ENCODE data around the gene RNF123.
A peak's percentile ranks its signal among the peaks of the same experiment; 100 is the strongest.
"Not testable (repeated sequence)": the region's sequence is repeated elsewhere in the genome, so short reads cannot be mapped to it uniquely, and the experiment has no call there.

Gene RNF123

GRCh38 chr3:49720855-49721595 lies 31.7 kb downstream of the RNF123 start:
- no peak for DNase-seq (ENCODE audit: low spot score)

- no peak for DNase-seq (ENCODE audit: low spot score)
These were observed 32.2 kb downstream of the RNF123 start for GRCh38 chr3:49721596-49721895.

- no peak for DNase-seq (ENCODE audit: low spot score)
These were observed 32.8 kb downstream of the RNF123 start for GRCh38 chr3:49721896-49722781.

- DNase-seq (ENCODE audit: low spot score): no peak
These were observed 33.5 kb downstream of the RNF123 start for GRCh38 chr3:49722896-49723295.

GRCh38 chr3:49723296-49723627 lies 33.9 kb downstream of the RNF123 start:
- DNase-seq (ENCODE audit: low spot score): peak; percentile 56

GRCh38 chr3:49723628-49724551 lies 34.5 kb downstream of the RNF123 start, which contains the start of gene GMPPB:
TSS of gene GMPPB (minus strand) at chr3:49723951. CDS start at chr3:49723726, 225 bp downstream.
- DNase-seq (ENCODE audit: low spot score): peak; percentile 97

GRCh38 chr3:49724586-49724985 lies 35.2 kb downstream of the RNF123 start:
- peak; percentile 43 for DNase-seq (ENCODE audit: low spot score)

GRCh38 chr3:49725906-49726681 lies 36.7 kb downstream of the RNF123 start:
- DNase-seq (ENCODE audit: low spot score): no peak

GRCh38 chr3:49727154-49727923 lies 38.0 kb downstream of the RNF123 start:
- DNase-seq (ENCODE audit: low spot score): no peak

GRCh38 chr3:49727924-49728361 lies 38.6 kb downstream of the RNF123 start:
- no peak for DNase-seq (ENCODE audit: low spot score)

- DNase-seq (ENCODE audit: low spot score): no peak
These were observed 40.7 kb downstream of the RNF123 start for GRCh38 chr3:49729966-49730609.

- no peak for DNase-seq (ENCODE audit: low spot score)
These were observed 43.2 kb downstream of the RNF123 start for GRCh38 chr3:49732597-49732996.

- no peak for DNase-seq (ENCODE audit: low spot score)
These were observed 44.2 kb downstream of the RNF123 start for GRCh38 chr3:49733551-49733950.

GRCh38 chr3:49734752-49735151 lies 45.4 kb downstream of the RNF123 start:
- DNase-seq (ENCODE audit: low spot score): no peak

GRCh38 chr3:49738067-49738713 lies 48.8 kb downstream of the RNF123 start:
- DNase-seq (ENCODE audit: low spot score): no peak

GRCh38 chr3:49740427-49740826 lies 51.1 kb downstream of the RNF123 start:
- DNase-seq (ENCODE audit: low spot score): no peak

- no peak for DNase-seq (ENCODE audit: low spot score)
These were observed 56.6 kb downstream of the RNF123 start for GRCh38 chr3:49745986-49746385.

GRCh38 chr3:49747792-49748480 lies 58.6 kb downstream of the RNF123 start:
- no peak for DNase-seq (ENCODE audit: low spot score)

GRCh38 chr3:49748874-49749273 lies 59.5 kb downstream of the RNF123 start:
- DNase-seq (ENCODE audit: low spot score): not testable (repeated sequence)
